T-helper 9 cell (primary cell): Measurements from ENCODE around the gene CACNA2D3.

Experiments
- DNase-seq: peaks from one replicate; pipeline ENCODE4 v3.0.0-alpha.2; 2020

Gene CACNA2D3

DNA sequence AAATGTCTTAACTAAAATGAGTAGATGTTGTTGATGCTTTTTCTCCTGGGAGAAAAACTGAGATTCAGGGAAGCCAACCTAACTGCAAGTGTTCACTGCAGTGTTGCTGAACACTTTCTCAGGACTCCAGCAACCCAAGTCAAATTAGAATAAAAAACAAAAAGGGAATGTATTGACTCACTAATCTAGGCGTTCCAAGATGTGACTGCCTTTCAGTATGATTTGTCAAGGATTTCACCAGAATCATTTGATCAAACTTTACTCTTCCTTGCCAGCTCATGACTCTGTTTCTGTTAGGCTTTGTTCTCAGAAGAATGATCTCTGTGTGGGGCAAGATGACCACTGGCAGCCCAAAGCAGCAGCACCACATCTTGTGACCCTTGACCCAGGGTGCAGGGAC lies 364.0 kb downstream of the CACNA2D3 start:
- DNase-seq = no peak

DNA sequence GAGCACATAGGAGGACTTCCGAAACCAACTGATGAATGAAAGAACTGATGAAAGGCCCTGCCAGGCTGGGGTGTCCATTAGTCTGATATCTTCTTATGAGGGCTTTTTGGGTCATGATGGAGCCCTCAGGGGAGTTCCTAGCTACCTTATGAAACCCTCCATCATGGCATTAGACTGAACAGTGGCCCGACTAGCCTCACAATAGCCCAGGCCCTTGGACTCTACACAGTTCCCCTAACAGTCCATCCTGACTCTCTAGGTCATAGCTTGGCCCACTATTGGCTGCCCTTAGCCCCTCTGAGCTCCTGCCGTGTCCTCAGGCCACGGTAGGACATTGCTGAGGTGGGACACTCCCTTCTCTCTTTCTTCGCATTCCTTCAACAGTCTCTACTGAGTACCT lies 365.9 kb downstream of the CACNA2D3 start:
- no peak for DNase-seq

DNA sequence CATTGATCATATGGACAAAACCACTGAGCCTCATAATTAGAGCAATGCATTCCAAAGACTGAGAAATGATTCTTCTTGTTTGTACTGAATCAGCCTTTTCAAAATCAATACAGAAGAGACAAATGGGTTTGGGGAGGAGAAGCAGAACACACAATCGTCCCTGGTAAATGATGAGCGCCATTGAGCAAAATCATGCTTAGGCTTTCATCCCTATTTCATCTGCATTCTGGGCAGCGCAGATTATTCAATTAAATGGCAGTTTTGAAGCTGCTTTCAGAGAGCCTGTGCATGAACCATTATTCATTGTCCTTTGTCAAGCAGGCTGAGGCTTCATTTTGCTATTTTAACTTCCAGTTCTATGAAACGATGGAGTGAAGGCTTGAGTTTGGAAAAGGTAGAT lies 371.9 kb downstream of the CACNA2D3 start:
- no peak for DNase-seq

DNA sequence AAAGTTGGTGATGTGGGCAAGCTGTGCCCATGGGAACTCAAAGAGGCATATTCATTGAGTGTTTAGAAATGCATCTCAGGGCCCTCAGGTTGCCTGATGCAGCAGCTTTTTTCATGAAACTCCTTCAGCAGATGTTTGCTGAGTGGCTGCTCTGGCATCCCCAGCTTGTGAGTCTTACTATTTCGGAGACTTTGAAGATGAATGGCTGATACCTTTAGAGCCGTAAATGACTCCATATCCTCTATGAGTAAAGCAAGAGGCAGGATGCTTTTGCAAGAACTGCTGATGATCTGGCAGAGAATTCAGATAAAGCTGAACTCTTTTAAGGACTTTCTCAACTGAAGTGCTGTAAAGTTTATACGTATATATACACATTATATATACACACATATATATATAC lies 384.3 kb downstream of the CACNA2D3 start:
- DNase-seq = no peak

DNA sequence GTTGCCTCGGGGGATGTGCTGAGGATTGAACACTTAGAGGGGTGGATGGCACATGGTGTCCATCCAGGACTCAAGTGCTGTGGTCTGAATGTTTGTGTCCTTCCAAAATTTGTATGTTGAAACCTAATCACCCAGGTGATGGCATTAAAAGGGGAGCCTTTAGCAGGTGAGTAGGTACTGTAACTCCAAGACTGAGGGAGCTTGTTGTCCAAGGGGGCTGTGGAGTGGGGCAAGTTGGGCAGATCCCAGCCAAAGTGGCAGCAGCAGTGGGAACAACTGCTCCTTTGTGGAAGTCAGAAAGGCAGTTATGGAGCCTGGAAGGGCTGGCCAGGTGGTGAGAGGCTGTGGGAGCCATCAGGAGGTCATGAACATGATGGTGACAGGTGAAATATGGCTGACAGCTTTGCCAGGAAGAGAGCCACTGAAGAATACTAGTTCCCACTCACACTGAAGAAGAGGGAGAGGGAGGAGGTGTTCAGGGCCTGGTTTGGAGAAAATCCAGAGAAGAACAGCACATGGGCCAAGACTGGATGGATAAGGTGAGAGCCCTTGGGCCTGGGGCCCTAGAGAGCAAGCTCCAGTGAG lies 385.6 kb downstream of the CACNA2D3 start:
- no peak for DNase-seq

DNA sequence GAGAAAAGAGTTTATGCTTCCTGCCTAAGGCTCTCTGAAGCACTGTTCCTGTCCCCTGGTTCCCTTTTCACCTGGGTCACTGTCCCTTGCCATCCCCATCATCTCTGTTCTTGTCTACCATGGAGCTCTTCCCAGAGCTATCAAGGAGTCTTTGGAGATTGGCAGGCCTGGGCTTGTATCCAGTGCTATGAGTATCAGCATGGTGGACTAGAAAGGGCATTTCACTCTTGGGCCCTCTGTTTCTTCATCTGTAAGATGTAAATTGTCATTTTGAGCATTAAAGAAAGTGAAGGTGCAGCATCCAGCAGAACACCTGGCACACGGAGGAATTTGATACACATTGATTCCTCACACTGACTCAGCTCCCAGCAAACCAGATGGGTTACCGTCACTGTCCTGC lies 388.2 kb downstream of the CACNA2D3 start:
- no peak for DNase-seq

DNA sequence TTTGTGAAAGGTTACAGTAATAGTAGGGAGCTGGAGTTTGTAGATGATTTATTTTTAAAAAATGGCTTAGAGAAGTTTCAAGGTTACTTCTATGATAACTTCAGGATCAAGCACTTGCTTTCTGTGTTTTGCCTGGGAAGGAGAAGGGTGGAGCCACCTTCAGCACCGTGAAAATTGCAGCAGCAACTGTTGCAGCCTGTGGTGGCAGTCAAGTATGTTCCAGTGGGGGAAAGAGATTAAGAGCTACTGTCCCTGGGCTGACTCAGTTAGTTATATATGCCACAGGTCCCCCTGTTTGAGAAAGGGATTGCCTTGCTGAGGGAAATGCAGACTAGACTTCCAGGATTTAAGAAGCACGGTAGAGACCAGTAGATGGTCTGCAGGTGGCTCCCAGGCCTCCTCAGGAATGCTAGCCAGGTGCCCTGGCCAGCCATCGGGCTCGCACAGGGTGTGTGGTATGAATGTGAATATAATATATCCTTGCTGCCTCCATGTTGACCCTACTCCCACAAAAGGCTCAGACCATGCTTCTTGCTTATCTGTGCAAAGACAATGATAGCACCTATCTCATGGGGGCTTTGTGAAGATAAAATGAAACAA lies 389.5 kb downstream of the CACNA2D3 start:
- no peak for DNase-seq

DNA sequence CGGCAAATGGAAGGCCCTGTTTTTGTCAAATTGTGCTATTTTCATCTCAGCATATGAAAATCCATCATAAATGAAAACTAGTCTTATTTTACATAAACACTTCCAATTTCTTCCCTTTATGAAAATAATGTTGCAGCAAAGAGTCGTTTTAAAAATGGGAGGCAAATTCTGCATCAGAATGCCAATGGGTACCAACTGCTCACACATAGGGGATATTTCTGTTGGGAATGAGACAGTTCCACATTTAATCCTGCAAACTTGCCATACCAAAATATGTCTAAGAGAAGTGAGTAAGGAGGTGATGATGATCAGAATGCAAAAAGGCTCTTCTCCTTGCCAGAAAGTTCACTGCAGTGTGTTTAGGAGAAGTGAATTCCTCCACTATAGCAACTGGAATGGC lies 391.7 kb downstream of the CACNA2D3 start:
- no peak for DNase-seq

DNA sequence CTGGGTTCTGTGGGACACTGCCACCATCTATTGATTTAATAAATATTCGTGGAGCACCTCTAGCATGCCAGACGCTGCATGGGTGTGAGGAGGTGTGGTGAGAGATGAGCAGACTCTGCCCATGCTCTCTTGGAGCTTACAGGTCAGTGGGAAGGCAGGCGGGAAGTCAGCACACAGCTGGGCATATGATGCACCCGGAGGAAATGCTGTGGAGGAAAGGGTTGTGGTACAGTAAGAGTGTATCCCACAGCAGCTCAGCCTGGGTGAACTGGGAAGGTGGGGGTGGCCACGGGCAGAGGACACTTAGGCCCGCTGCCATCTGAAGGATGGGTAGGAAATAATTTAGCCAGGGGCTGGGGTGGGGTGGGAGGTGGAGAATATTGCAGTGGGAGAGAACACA lies 392.1 kb downstream of the CACNA2D3 start:
- no peak for DNase-seq

DNA sequence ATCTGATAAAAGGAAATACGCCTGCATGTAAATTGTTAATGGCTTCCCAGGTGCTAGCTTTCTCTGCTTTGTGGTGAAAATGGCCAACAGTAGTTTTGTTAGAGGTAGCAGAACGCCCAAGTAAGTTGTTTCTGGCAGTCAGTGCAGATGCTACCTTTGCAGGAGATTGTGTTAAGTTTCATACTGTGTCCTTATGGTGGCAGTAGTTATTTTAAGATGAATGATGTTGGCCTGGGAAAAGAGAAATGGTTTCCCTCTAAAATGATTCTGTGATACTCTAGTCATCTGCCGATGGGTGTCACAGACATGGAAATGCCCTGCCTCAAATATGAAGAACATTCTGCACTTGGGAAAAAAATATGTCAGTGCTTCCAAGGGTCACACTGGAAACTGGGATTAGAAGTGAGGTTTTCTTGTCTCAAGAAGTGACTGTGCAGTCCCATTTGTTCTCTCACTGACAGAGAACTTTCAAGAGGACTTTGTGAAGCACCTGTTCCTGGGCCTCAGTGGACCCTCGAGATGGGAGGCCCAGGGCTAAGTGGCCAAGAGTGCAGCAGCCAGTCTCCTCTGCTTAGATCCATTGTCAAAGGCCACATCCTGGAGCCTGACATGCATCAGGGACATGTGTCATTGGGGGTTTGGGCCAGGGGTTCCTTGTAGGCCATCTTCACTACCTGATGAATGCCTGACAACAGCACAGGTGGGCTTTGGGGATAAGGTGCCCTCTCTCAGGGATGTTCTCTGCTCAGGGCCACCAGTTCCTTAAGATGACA lies 393.3 kb downstream of the CACNA2D3 start:
- no peak for DNase-seq

DNA sequence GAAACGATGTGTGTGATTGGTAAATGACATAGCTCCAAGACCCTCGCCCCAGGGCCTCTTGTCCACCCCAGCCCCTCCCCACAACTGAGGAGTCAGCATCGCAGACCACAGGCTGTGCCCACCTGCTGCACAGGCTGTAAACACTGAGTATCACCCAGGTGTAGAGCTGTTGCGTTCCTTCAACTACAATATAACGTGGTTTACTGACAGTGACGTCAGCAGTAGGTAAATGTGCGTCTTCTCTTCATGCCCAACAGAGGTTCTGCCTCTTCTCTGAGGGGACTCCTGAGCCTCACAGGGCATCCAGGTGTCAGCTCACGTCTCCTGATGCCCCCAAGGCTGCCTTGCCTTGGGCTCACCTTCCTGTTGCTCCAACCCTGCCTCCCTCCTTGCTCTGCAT lies 395.1 kb downstream of the CACNA2D3 start:
- no peak for DNase-seq

DNA sequence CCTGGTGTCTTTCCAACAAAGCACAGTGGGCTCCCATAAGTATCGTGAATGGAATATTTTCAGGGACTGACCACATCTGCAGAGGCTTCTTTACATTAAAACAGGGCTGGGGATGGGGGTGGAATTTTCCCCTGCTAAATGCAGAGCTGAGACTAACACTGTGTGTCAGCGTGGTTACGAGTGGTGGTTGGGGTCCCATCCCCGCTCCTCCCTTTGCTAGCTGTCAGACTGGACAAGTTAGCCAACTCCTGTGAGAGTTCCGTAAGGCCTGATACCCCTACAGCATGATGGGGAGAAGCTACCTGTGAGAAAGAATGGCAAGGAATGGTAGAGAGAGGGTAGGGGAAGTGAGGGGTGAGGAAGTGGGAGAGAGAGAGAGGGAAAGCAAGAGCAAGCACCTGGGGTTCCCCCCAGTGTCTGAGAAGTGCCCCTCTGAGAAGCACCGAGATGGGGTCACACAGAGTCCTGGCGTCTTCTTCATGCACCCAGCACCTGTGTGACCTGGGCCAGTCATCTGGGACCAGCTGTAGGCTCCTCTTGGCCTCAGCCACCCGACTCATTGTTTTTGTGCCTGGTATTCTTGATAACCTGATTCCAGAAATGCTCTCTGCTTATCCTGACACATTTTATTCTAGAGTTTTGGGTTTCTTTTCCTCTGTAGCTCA lies 395.8 kb downstream of the CACNA2D3 start:
- DNase-seq = no peak

DNA sequence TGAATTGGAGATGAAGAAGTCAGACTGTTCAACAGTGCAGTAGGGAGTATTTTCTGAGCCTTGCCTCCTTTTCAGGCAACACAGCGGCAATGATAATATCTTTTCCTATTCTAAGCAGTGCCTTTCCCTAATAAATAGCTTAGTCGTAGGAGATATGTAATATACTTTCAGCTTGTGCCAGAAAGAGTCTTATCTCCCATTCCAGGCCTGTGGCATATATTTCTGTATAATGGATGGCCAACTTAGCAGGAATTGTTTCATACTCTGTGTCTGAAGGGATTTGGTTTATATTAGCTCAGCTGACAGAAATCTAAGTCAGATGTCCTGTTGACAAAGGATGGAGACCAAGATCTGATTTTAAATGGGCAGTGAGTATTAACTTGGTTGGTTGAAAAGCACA lies 397.1 kb downstream of the CACNA2D3 start:
- DNase-seq = no peak

DNA sequence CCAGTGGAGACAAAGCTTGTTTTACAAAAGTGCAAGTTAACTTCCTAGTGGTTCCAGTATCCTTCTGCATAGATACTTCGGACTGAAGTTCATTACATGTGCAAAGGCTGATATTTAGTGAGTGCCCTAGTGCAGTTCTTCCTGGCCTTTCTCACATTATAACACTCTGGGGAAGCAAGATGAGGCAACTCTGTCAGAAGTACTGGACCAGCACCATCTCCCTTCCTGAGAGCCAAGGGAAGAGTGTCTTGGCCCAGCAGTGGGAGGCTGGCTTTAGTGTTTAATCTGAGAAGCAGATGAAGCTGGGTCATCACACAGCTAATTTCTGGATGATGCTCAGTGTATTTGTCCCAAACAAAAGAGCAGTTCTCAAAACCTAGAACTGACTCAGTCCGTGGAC lies 397.7 kb downstream of the CACNA2D3 start:
- no peak for DNase-seq

DNA sequence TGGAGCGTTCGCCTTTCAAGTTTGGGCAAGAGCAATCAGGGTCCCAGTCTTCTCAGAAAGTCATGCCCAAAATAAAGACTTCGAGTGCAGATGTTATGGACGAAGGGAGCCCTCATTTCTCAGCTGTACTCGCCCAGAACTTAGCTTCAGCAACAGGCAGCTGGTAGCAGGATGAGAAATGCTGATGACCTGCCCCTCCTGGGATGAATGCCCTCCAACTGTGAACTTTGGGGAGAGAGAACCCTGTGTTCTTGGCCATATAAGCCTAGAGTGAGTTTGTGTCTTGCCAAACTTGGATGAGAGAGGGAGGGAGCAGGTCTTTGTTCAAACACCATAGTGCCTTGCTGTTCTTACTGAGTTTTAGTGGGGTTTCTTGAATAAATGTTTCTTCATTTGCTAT lies 405.2 kb downstream of the CACNA2D3 start:
- no peak for DNase-seq

DNA sequence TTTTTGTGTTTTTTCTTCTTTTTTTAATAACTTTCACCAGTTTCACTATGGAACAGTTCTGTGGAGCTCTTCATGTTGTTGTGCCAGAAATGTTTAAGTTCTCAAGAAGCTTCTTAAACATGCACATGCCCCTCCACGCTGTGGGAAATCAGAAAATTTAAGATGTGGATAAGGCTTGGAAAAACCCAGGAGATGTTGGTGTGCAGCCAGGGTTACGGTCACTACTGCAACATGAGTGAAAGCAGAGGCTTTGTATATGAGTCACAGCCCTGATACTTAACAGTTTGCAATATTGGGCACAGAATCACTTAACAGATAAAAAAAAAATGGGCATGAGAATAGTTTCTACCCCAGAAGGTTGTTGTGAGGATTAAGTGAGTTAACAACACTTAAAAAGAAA lies 405.6 kb downstream of the CACNA2D3 start:
- no peak for DNase-seq

DNA sequence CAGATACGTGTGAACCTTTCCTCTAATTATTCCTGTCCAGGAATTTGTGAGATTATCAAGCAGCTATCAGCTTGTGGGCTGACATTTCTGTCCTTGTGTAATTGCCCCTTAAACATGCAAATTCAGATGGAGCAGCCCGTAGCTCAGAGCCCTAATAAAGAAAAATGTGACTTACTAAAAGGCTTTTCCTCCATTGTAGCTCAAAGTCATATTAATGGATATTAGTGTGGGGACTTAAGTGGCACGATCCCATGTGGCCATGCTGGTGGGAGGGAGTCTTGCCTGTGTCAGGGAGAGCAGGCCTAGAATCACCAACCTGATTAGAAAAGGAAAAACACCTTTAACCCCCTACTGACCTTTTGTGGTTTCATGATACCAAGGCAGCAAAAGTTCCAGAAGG lies 406.3 kb downstream of the CACNA2D3 start:
- no peak for DNase-seq

DNA sequence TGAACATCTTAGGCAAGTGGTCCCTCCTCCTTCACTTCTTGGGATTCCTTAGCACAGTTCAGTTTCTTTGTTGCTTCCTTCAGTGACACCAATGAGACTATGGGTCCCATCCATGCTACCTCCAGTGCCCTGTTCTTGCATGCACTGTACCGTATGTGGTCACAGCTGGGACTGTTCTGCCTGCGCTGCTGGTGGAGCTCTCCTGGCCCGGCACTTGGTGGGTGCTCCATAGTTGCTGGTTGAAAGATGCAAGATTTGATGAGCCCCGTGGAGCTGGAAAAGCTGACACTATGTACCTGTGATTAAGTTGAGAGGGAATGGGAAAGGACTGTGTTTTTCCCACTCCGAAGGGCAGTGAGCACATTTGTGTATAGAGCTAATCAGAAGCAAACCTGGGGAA lies 407.7 kb downstream of the CACNA2D3 start:
- no peak for DNase-seq

DNA sequence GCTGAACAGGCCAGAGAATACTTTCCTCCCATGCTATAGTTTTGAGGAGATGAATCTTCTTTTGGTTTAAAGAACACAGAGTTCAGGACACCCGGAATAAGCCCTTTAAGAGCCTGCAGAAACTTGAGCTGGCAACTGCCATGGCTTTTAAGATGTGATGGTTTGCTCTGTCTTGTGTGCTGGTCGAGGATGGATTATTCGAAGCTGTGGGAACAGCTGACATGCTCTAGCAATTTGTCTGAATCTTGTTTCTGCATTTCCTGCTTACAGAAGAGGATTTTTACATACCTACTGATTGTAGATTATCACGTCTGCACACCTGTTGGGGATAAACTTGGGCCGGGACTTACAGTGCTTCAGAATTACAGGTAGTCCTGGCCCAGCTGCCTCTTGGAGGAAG lies 408.6 kb downstream of the CACNA2D3 start:
- no peak for DNase-seq

DNA sequence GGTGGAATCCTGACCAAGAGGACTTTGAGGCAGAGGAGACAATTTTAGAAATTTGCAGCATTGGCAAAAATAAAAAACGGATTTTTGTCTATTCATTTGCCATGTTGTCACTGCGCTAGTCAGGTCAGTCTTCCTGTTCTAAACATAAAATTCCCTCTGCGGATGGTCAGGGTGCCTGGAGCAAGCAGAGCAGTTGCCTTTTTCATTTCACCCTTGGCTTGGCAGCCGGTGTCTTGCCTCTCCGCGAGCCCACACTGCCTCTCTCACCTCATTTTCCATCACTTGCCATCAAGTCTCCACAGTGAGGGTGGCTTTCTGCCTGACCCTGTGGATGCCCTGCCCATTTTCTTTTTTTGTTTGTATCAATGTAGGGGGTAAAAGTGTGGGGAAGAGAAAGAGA lies 409.4 kb downstream of the CACNA2D3 start:
- no peak for DNase-seq

DNA sequence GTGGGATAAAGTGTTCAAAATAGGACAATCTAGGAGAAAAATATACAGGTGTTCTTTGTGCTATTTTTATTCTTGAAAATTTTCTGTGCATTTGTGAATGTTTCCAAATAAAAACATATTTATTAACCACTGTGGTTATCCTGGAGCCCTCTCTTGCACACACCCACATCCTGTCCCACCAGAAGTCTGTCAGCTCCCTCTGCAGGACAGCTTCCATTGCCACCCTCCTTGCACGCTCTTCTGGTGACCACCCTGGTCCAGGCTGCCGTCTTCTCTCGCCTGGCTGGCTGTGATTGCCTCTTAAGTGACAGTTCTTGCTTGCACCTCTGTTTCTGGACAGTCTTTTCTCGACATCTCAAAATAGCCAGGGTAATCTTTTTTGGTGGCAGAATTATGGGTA lies 411.5 kb downstream of the CACNA2D3 start:
- DNase-seq = no peak

DNA sequence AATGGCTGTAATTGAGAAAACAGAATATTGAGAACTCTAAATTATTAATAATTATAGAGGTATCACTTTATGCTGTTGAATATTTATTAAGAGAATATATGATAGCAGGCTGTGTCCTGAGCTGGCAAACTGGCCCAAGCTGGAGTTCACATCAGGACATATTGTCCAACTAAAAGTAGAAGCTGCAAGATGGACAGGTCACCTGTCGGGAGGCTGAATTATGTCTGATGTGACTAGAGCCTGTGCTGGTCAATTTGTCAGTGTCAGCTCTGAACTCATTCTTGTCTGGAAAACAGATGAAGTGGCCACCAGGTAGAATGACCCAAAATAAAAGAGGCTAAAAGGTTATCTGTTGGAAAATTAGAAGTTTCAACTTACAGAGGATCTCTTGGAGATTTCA lies 413.3 kb downstream of the CACNA2D3 start:
- DNase-seq = no peak

DNA sequence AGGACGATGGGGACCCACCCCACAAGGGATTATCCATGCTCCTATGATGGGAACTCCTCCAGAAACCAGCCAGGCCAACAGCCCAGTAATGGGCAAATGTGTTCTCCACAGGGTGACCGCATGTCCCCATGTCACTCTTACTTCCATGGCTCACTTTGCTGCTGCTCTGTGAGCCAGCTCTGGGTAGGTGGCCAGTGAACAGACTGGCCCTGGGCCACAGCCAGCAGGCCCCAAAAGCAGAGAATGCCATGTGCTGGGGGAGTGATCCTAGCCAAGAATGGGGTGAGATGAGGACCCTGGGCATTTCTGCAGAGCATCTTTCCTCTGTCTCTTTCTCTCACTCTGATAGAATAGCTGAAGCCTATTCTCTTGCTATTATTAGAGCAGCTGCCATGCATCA lies 414.1 kb downstream of the CACNA2D3 start:
- DNase-seq = no peak

DNA sequence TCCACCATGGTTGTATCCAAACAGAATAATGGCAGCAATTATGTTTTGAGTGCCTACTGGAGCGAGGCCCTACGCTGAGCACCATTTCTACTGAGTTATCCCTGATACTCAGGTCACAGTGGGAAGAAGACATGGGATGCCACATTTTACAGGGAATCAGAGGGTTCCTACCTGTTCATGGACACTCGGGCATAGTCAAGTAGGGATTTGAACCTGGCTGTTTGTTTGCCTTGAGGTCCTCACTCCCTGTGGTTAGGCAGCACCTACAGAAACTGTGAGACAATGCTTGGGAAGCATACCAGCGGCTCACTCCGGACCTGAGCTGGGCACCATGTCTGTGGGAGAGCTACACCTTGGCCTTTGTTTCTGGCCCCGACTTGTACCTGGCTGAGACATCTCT lies 415.2 kb downstream of the CACNA2D3 start:
- DNase-seq = no peak
